ENCODE data around the gene TEDC1.
A peak's percentile ranks its signal among the peaks of the same experiment; 100 is the strongest.

The TEDC1 gene

GRCh38 chr14:105490267-105490571, 827 bp upstream of the TEDC1 start:
- TF ChIP-seq, protein P1, sequence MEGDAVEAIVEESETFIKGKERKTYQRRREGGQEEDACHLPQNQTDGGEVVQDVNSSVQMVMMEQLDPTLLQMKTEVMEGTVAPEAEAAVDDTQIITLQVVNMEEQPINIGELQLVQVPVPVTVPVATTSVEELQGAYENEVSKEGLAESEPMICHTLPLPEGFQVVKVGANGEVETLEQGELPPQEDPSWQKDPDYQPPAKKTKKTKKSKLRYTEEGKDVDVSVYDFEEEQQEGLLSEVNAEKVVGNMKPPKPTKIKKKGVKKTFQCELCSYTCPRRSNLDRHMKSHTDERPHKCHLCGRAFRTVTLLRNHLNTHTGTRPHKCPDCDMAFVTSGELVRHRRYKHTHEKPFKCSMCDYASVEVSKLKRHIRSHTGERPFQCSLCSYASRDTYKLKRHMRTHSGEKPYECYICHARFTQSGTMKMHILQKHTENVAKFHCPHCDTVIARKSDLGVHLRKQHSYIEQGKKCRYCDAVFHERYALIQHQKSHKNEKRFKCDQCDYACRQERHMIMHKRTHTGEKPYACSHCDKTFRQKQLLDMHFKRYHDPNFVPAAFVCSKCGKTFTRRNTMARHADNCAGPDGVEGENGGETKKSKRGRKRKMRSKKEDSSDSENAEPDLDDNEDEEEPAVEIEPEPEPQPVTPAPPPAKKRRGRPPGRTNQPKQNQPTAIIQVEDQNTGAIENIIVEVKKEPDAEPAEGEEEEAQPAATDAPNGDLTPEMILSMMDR (IDR thresholded peaks at IDR 0.05; ENCODE audit: low read length, missing control alignments) = no peak

DNA sequence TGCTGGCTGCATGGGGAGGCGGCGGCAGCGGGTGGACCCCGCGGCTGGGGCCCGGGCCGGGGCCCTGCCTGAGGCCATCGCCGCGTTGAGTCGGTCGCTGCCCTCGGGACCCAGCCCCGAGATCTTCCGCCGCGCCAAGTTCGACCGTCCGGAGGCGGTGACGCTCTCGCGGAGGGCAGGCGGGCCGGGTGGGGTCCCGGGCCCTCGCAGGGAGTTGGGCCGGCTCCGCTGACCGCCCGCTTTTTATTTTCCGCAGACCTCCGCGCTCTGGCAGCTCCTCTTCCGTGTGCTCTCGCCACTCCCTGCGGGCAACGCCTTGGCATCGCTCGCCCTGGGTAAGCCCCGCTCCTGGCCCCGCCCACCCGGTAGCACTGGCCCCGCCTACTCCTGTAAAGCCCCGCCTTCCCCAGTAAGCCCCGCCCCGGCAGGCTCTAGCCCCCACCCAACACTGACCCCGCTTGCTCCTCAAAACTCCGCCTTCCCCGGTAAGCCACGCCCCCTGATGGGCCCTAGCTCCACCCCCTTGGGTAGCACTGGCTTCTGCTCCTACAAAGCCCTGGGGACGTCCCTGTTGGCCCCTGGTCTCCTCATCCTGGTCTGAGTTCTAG, 424 bp downstream of the TEDC1 start:
- TF ChIP-seq, protein P1 (IDR thresholded peaks at IDR 0.05; ENCODE audit: low read length, missing control alignments) = no peak
- H3K4me3 ChIP-seq (replicated peaks; ENCODE audit: low read depth, low read length) = peak overlapping the region; percentile 60
- DNase-seq (ENCODE audit: low read depth) = peak; percentile 45

More at GRCh38 chr14:105490267-105490571, 827 bp upstream of the TEDC1 start:
- no peak for DNase-seq (ENCODE audit: low read depth)
- H3K4me3 ChIP-seq (replicated peaks; ENCODE audit: low read depth, low read length) = peak overlapping the region; percentile 58

- TF ChIP-seq, protein P1 (IDR thresholded peaks at IDR 0.05; ENCODE audit: low read length, missing control alignments) = no peak
- no peak for DNase-seq (ENCODE audit: low read depth)
- no peak overlapping the region for H3K4me3 ChIP-seq (replicated peaks; ENCODE audit: low read depth, low read length)
These were observed 1.3 kb downstream of the TEDC1 start for GRCh38 chr14:105492031-105492970.

DNA sequence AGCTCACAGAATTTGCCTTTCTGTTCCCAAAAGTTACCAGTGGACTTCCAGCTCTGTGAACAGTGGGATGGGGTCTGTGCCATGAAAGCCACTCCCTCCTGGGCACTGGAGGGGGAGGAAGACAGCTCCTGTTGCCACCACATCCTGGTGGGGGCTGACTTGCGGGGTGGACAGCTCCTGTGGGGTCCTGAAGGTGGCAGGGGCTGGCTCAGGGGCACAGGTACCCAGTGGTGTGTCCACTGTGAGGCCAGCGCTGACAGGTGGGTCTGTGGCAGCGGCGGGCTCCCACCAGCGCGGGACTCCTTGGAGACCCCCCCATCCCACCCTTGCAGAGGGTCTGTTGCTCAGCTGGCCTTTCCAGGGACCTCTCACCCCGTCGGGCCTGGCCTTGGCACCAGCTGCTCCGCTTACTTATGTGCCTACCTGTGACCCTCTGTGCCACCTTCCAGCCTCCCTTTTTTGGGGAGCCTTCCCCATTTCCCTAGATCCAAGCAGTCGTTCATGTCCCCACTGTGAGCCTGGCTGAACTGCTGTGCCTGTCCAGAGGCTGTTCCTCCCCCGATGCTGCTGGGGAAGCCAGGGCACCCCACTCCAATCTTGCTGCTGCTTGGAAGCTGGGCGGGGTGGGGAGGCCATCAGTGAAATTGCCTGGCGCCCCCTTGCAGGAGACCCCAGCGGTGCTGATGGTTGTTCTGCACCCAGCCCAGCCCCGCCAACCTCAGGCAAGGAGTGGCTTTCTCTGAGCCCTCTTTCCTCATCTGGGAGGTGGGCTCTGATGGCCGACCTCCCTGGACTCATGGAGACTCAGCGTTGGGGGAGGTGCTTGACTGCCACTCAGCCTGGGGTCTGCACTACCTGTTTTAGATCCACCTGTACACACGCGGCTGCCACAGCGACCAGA, 2.2 kb downstream of the TEDC1 start:
- no peak overlapping the region for H3K4me3 ChIP-seq (replicated peaks; ENCODE audit: low read depth, low read length)
- TF ChIP-seq, protein P1 (IDR thresholded peaks at IDR 0.05; ENCODE audit: low read length, missing control alignments) = no peak
- DNase-seq (ENCODE audit: low read depth) = no peak

GRCh38 chr14:105493921-105494605, 3.0 kb downstream of the TEDC1 start:
- DNase-seq (ENCODE audit: low read depth) = no peak
- no peak overlapping the region for H3K4me3 ChIP-seq (replicated peaks; ENCODE audit: low read depth, low read length)
- TF ChIP-seq, protein P1 (IDR thresholded peaks at IDR 0.05; ENCODE audit: low read length, missing control alignments) = no peak

GRCh38 chr14:105494606-105494929, 3.5 kb downstream of the TEDC1 start:
- no peak overlapping the region for H3K4me3 ChIP-seq (replicated peaks; ENCODE audit: low read depth, low read length)
- TF ChIP-seq, protein P1 (IDR thresholded peaks at IDR 0.05; ENCODE audit: low read length, missing control alignments) = no peak
- DNase-seq (ENCODE audit: low read depth) = no peak
